ENCODE data around the gene PUM1.
"Not testable (repeated sequence)": the region's sequence is repeated elsewhere in the genome, so short reads cannot be mapped to it uniquely, and the experiment has no call there.

Gene PUM1

DNA sequence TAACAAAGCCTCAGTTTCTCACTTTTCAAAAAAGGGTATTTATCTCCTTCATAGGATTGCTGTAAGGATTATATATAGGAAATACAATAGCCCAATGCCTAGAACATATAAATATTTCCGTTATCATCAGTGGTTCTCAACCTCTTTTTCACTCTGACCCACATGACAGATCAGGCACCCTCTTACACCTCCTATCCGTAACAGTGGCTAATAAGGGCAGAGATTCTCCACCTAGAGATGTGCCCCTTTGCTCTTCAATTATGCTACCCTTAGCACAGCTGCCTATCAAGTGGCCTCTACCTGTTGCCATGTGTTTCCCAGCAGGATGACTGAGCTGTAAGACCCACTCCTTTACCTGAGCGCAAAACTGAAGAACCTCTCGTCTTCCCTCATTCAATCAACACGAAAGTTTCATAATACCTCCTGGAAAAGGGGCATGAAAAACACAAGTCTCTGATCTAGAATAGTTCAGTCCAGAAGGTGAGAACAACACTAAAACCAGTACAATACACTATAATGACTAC is 10.5 kb downstream of the PUM1 start:
- no peaks in the 10 kb centered on the region for H3K9me3 Mint-ChIP-seq
- peaks cover 91% of the 10 kb centered on the region for H3K36me3 Mint-ChIP-seq (ENCODE audit: insufficient read depth)
- peak overlapping the region; percentile 42 to 48 for H3K4me3 Mint-ChIP-seq
- DNase-seq (no peak), ATAC-seq (replicated peaks) (no peak)
- peak overlapping the region; percentile 83 to 84 for H3K27ac Mint-ChIP-seq
- no peaks in the 10 kb centered on the region for H3K27me3 Mint-ChIP-seq
- peaks cover 43 to 66% of the 10 kb centered on the region in 2 donors for H3K4me1 Mint-ChIP-seq (ENCODE audit: low read depth in 2 of 2)

- H3K27ac Mint-ChIP-seq, result peak overlapping the region; percentile 83 to 84
- H3K9me3 Mint-ChIP-seq, result no peaks in the 10 kb centered on the region
- peak overlapping the region; percentile 42 to 48 for H3K4me3 Mint-ChIP-seq
- ATAC-seq (replicated peaks) (no peak), DNase-seq (no peak)
- peaks cover 43 to 62% of the 10 kb centered on the region in 2 donors for H3K4me1 Mint-ChIP-seq (ENCODE audit: low read depth in 2 of 2)
- no peaks in the 10 kb centered on the region for H3K27me3 Mint-ChIP-seq
- peaks cover 89% of the 10 kb centered on the region for H3K36me3 Mint-ChIP-seq (ENCODE audit: insufficient read depth)
Measured at GRCh38 chr1:31054349-31054748, 11.2 kb downstream of the PUM1 start.

DNA sequence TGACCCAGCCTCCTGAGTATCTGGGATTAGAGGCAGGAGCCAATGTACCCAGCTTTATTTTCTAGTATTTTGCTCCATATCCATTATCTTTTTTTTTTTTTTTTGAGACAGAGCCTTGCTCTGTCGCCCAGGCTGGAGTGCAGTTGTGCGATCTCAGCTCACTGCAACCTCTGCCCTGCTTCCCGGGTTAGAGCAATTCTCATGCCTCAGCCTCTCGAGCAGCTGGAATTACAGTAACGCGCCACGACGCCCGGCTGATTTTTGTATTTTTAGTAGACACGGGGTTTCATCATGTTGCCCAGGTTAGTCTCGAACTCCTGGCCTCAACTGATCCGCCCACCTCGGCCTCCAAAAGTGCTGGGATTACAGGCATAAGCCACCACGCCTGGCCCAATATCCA is 12.9 kb downstream of the PUM1 start:
- not testable (repeated sequence) for H3K9me3 Mint-ChIP-seq; ATAC-seq (replicated peaks); H3K27me3 Mint-ChIP-seq; DNase-seq
- H3K4me1 Mint-ChIP-seq (ENCODE audit: low read depth in 2 of 2), result peaks cover 36 to 46% of the 10 kb centered on the region in 2 donors
- H3K36me3 Mint-ChIP-seq (ENCODE audit: insufficient read depth), result peaks cover 79% of the 10 kb centered on the region
- peak overlapping the region in 1 of 2 donors; percentile 59 for H3K27ac Mint-ChIP-seq
- H3K4me3 Mint-ChIP-seq, result peak overlapping the region in 1 of 2 donors; percentile 20

- ATAC-seq (replicated peaks), result no peak
- Mint-ChIP-seq H3K4me3 (no peak overlapping the region), H3K36me3 (ENCODE audit: insufficient read depth) (peaks cover 73% of the 10 kb centered on the region), H3K27ac (peak overlapping the region; percentile 47 to 63), H3K27me3 (no peaks in the 10 kb centered on the region), H3K9me3 (no peaks in the 10 kb centered on the region), H3K4me1 (ENCODE audit: low read depth in 2 of 2) (peaks cover 44 to 55% of the 10 kb centered on the region in 2 donors)
- DNase-seq, result no peak
Measured at GRCh38 chr1:31051611-31052010, 13.9 kb downstream of the PUM1 start.

DNA sequence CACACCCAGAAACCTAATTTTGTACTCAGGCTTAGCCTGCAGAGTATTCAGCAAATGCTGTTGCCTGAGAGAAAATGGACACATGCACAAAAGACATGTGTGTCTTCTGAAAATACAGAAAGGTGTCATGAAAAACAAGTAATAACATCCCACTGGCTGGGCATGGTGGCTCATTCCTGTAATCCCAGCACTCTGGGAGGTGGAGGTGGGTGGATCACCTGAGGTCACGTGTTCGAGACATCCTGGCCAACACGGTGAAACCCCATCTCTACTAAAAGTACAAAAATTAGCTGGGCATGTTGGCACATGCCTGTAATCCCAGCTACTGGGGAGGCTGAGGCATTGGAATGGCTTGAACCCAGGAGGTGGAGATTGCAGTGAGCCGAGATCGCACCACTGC is 18.0 kb downstream of the PUM1 start:
- H3K27me3 Mint-ChIP-seq; DNase-seq; ATAC-seq (replicated peaks); H3K27ac Mint-ChIP-seq; H3K4me3 Mint-ChIP-seq; H3K9me3 Mint-ChIP-seq: not testable (repeated sequence)
- H3K4me1 Mint-ChIP-seq (ENCODE audit: low read depth in 2 of 2), result peaks cover 31 to 38% of the 10 kb centered on the region in 2 donors
- H3K36me3 Mint-ChIP-seq (ENCODE audit: insufficient read depth), result peaks cover 72% of the 10 kb centered on the region

- Mint-ChIP-seq H3K4me3 (no peak overlapping the region), H3K27ac (no peak overlapping the region), H3K9me3 (no peaks in the 10 kb centered on the region), H3K4me1 (ENCODE audit: low read depth in 2 of 2) (peaks cover 28 to 42% of the 10 kb centered on the region in 2 donors), H3K27me3 (no peaks in the 10 kb centered on the region), H3K36me3 (ENCODE audit: insufficient read depth) (peaks cover 63% of the 10 kb centered on the region)
- ATAC-seq (replicated peaks), result no peak
- DNase-seq, result no peak
Measured at GRCh38 chr1:31043631-31044030, 21.9 kb downstream of the PUM1 start.

DNA sequence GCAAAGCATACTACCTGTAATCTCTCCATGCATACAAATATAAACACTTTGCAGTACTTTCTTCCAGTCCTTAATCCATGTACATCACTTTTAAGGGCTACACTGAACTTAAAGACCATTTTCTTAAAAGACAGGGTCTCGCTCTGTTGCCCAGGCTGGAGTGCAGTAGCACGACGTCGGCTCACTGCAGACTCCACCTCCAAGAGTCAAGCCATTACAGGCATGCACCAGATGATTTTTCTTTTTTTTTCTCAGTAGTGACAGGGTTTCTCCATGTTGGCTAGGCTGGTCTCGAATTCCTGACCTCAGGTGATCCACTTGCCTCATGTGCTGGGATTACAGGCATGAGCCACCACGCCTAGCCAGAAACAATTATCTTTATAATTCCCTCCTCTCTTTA is 22.9 kb downstream of the PUM1 start:
- ATAC-seq (replicated peaks), result no peak
- Mint-ChIP-seq H3K27ac (peak overlapping the region in 1 of 2 donors; percentile 28), H3K36me3 (ENCODE audit: insufficient read depth) (peaks cover 58% of the 10 kb centered on the region), H3K4me1 (ENCODE audit: low read depth in 2 of 2) (peaks cover 33 to 51% of the 10 kb centered on the region in 2 donors), H3K27me3 (no peaks in the 10 kb centered on the region), H3K9me3 (no peaks in the 10 kb centered on the region), H3K4me3 (no peak overlapping the region)
- DNase-seq, result no peak

DNA sequence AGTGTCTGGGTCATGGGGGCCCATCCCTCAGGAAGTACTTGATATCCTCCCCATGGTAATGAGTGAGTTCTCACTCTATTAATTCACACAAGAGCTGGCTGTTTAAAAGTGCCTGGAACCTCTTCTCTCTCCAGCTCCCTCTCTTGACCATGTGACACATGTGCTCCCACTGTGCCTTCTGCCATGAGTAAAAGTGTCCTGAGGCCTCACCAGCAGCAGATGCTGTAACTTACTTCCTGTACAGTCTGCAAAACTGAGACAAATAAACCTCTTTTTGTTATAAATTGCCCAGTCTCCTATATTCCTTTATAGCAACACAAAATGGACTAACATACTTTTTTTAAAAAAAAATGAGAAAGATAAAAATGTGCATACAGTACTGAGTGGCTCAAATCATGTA is 24.0 kb downstream of the PUM1 start:
- Mint-ChIP-seq H3K27me3 (no peaks in the 10 kb centered on the region), H3K4me1 (ENCODE audit: low read depth in 2 of 2) (peaks cover 35 to 52% of the 10 kb centered on the region in 2 donors), H3K27ac (no peak overlapping the region), H3K9me3 (no peaks in the 10 kb centered on the region), H3K4me3 (no peak overlapping the region), H3K36me3 (ENCODE audit: insufficient read depth) (peaks cover 58% of the 10 kb centered on the region)
- ATAC-seq (replicated peaks), result no peak
- DNase-seq, result no peak

- H3K27me3 Mint-ChIP-seq, result no peaks in the 10 kb centered on the region
- H3K36me3 Mint-ChIP-seq (ENCODE audit: insufficient read depth), result peaks cover 50% of the 10 kb centered on the region
- DNase-seq, result no peak
- peak overlapping the region; percentile 19 to 20 for H3K27ac Mint-ChIP-seq
- no peaks in the 10 kb centered on the region for H3K9me3 Mint-ChIP-seq
- H3K4me1 Mint-ChIP-seq (ENCODE audit: low read depth in 2 of 2), result peaks cover 46 to 66% of the 10 kb centered on the region in 2 donors
- no peak for ATAC-seq (replicated peaks)
- no peak overlapping the region for H3K4me3 Mint-ChIP-seq
Measured at GRCh38 chr1:31040038-31040437, 25.5 kb downstream of the PUM1 start.

- H3K36me3 Mint-ChIP-seq (ENCODE audit: insufficient read depth), result peaks cover 48% of the 10 kb centered on the region
- H3K9me3 Mint-ChIP-seq; H3K27ac Mint-ChIP-seq; H3K27me3 Mint-ChIP-seq; ATAC-seq (replicated peaks); DNase-seq: not testable (repeated sequence)
- peak overlapping the region in 1 of 2 donors; percentile 16 for H3K4me3 Mint-ChIP-seq
- peaks cover 51 to 75% of the 10 kb centered on the region in 2 donors for H3K4me1 Mint-ChIP-seq (ENCODE audit: low read depth in 2 of 2)
Measured at GRCh38 chr1:31038935-31039334, 26.6 kb downstream of the PUM1 start.

- peak overlapping the region in 1 of 2 donors; percentile 16 for H3K4me3 Mint-ChIP-seq
- ATAC-seq (replicated peaks) (no peak), DNase-seq (no peak)
- H3K4me1 Mint-ChIP-seq (ENCODE audit: low read depth in 2 of 2), result peaks cover 49 to 75% of the 10 kb centered on the region in 2 donors
- H3K9me3 Mint-ChIP-seq, result no peaks in the 10 kb centered on the region
- H3K27me3 Mint-ChIP-seq, result no peaks in the 10 kb centered on the region
- H3K27ac Mint-ChIP-seq, result no peak overlapping the region
- peaks cover 43% of the 10 kb centered on the region for H3K36me3 Mint-ChIP-seq (ENCODE audit: insufficient read depth)
Measured at GRCh38 chr1:31038360-31038759, 27.2 kb downstream of the PUM1 start.

DNA sequence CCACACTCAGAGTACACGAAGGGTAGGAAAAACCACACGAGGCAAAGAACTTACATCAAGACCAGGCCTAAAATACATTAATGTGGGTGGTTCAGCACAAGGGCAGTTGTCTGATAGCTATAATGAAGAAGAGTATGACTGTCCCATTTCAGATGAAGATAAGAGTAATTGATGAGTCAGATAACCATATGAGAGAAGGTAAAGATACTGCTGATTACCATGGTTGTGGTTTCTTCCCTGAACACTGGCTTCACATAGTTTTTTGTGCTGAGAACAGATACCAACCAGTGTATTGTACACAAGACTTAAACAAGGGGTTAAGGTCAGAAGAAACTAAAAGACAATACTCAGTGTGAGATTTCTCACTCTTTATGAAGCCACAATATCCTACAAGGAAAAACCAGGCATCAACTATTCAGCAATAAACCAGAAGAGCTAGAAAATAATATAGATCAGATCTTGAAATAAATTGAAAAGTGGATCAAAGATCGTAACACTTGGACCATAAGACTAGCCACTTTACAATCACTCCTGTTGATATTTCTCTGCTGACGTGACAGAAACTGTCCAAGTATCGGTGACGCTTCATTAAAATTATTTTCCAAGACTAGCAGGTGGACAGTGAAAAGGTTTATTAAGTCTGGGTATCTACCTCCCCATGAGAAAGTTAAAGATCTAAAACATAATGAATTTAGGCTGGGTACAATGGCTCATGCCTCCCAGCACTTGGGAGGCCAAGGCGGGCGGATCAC is 28.6 kb downstream of the PUM1 start:
- peak overlapping the region in 1 of 2 donors; percentile 14 for H3K27ac Mint-ChIP-seq
- H3K27me3 Mint-ChIP-seq, result no peaks in the 10 kb centered on the region
- peaks cover 46 to 78% of the 10 kb centered on the region in 2 donors for H3K4me1 Mint-ChIP-seq (ENCODE audit: low read depth in 2 of 2)
- ATAC-seq (replicated peaks), result peak; percentile 47
- no peak for DNase-seq
- H3K9me3 Mint-ChIP-seq, result no peaks in the 10 kb centered on the region
- H3K36me3 Mint-ChIP-seq (ENCODE audit: insufficient read depth), result peaks cover 39% of the 10 kb centered on the region
- H3K4me3 Mint-ChIP-seq, result peak overlapping the region in 1 of 2 donors; percentile 6

GRCh38 chr1:31033598-31033997 is 31.9 kb downstream of the PUM1 start:
- ATAC-seq (replicated peaks) (no peak), DNase-seq (no peak)
- peak overlapping the region in 1 of 2 donors; percentile 31 for H3K4me3 Mint-ChIP-seq
- H3K4me1 Mint-ChIP-seq (ENCODE audit: low read depth in 2 of 2), result peaks cover 60 to 91% of the 10 kb centered on the region in 2 donors
- no peaks in the 10 kb centered on the region for H3K27me3 Mint-ChIP-seq
- H3K27ac Mint-ChIP-seq, result peak overlapping the region in 1 of 2 donors; percentile 31
- no peaks in the 10 kb centered on the region for H3K9me3 Mint-ChIP-seq
- H3K36me3 Mint-ChIP-seq (ENCODE audit: insufficient read depth), result peaks cover 41% of the 10 kb centered on the region

DNA sequence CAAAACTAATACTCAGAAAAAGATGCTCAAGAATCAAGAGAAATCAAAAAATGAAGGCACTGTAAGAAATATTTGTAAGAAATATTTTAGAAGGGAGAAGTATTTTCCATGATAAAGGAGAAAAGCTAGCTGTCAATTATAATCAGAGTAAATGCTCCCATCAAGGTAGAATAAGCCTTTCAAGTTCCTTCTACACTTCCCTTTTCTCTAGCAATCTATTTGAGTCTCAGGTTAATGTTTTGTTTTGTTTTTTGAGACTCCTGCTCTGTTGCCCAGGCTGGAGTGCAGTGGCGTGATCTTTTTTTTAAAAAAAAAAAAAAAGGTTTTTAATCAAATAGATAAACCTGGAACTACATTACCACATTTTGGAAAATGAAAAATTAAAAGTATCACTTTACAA is 33.3 kb downstream of the PUM1 start:
- ATAC-seq (replicated peaks) (no peak), DNase-seq (no peak)
- Mint-ChIP-seq H3K9me3 (no peaks in the 10 kb centered on the region), H3K4me1 (ENCODE audit: low read depth in 2 of 2) (peaks cover 59 to 85% of the 10 kb centered on the region in 2 donors), H3K27ac (no peak overlapping the region), H3K36me3 (ENCODE audit: insufficient read depth) (peaks cover 39% of the 10 kb centered on the region), H3K27me3 (no peaks in the 10 kb centered on the region), H3K4me3 (no peak overlapping the region)
